GM19099 (cell line): Measurements from ENCODE around the gene EP400.

ENCODE experiments used
- POLR2A ChIP-seq: IDR thresholded peaks from 3 replicates; pipeline ENCODE4 v1.6.1; 2011; ENCODE audit warnings: low read depth; ENCODE audit not compliant: insufficient read length; ENCODE audit errors: extremely low read depth

Gene EP400

DNA sequence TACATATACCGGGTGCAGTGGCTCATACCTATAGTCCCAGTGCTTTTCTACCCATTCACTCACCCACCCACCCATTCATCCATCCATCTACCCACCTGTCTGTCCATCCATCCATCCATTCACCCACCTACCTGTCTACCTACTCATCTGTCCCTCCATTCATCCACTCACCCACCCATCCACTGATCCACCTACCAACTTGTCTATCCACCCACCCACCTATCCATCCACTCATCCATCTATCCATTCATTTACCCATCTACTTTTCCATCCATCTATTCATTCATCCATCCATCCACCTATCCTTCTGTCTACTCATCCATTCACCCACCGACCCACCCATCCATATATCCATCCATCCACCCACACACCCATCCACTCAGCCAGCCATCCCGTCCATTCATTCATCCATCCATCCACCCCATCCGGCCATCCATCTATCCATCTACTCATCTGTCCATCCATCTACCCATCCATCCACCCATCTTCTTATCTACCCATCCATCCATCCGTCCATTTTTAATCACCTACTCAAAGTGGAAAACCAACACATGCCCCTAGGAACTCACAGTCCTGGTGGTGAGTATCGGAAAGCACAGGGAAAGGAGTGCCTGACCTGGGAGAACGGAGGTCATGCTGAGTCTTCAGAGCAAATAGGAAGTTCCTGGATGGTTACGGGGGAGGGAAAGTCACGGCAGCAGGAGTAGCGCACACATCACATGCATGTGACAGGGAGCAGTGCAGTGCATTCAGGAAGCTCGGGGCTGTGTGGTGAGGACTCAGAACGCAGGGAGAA is 174.4 kb downstream of the EP400 start:
- TF ChIP-seq POLR2A, result no peak

- no peak for TF ChIP-seq POLR2A
These were observed 175.2 kb downstream of the EP400 start for GRCh38 chr12:132124766-132125425.

DNA sequence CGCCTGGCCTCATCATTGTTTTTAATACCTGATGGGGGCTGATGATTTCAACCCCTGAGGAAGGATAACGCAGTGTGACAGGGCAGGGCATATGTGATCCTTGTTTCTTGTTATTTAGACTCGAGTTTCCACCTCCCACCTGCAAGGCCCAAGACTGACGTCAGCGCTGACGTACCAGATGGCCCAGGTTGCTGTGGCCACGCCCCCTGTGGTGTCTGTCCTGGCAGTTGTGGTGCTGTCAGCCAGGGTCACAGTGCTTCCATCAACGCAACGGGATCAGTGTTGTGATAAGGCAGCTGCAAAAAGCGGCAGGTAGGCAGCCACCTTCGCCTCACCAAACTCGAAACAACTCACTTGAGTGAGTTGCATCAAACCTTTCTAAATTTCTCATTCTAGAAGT is 176.0 kb downstream of the EP400 start:
- no peak for TF ChIP-seq POLR2A

GRCh38 chr12:132127041-132127440 is 177.3 kb downstream of the EP400 start:
- no peak for TF ChIP-seq POLR2A

DNA sequence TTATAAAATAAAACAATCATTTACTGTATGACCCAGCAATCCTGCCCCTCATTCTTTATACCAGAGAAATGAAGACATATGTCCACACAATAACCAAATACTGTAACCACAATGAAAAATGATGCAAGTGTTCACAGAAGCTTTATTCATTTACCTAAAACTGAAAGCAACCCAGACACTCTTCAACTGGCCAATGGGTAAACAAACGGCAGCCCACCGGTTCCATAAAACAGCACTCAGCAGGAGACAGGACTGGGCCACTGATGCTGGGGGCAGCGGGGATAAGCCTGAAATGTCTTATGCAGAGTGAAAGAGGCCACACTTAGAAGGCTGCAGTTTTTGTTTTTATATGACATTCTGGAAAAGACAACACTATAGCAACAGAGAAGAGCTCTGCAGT is 179.3 kb downstream of the EP400 start:
- no peak for TF ChIP-seq POLR2A

GRCh38 chr12:132130690-132131089 is 180.9 kb downstream of the EP400 start:
- no peak for TF ChIP-seq POLR2A
